Measurements from ENCODE around the gene PPP1R15B. TPM values are rescaled to one million over a fixed set of nuclear protein-coding genes. Genes with fewer than 3 reads are reported as not detected.

Gene PPP1R15B
- total RNA-seq, 2 donors from 2014 or later, result 54.6 to 138 TPM

GRCh38 chr1:204396015-204396583, 15.5 kb downstream of the PPP1R15B start:
- Mint-ChIP-seq H3K27ac (no peak overlapping the region), H3K36me3 (peaks cover 0 to 16% of the 10 kb centered on the region in 2 donors)
- no peak for ATAC-seq

GRCh38 chr1:204391629-204392028, 20.0 kb downstream of the PPP1R15B start:
- Mint-ChIP-seq H3K27ac (no peak overlapping the region), H3K9me3 (no peaks in the 10 kb centered on the region), H3K36me3 (peaks cover 0 to 11% of the 10 kb centered on the region in 2 donors)
- DNase-seq (ENCODE audit: low spot score in 2 of 2), result no peak
- ATAC-seq, result no peak

More at GRCh38 chr1:204396015-204396583, 15.5 kb downstream of the PPP1R15B start:
- H3K9me3 Mint-ChIP-seq, result no peaks in the 10 kb centered on the region
- DNase-seq (ENCODE audit: low spot score in 2 of 2), result no peak

- ATAC-seq, result no peak
- no peaks in the 10 kb centered on the region for H3K9me3 Mint-ChIP-seq
- no peak overlapping the region for H3K27ac Mint-ChIP-seq
- DNase-seq (ENCODE audit: low spot score in 2 of 2), result no peak
- H3K36me3 Mint-ChIP-seq, result peaks cover 0 to 8% of the 10 kb centered on the region in 2 donors
Observed at GRCh38 chr1:204390751-204391466, 20.7 kb downstream of the PPP1R15B start.

GRCh38 chr1:204385727-204386126, 25.9 kb downstream of the PPP1R15B start:
- DNase-seq (ENCODE audit: low spot score in 2 of 2) (no peak), ATAC-seq (no peak)
- no peaks in the 10 kb centered on the region for H3K36me3 Mint-ChIP-seq
- H3K27ac Mint-ChIP-seq, result no peak overlapping the region
- H3K9me3 Mint-ChIP-seq, result no peaks in the 10 kb centered on the region

GRCh38 chr1:204384636-204385352, 26.8 kb downstream of the PPP1R15B start:
- ATAC-seq (no peak), DNase-seq (ENCODE audit: low spot score in 2 of 2) (no peak)
- Mint-ChIP-seq H3K9me3 (no peaks in the 10 kb centered on the region), H3K36me3 (no peaks in the 10 kb centered on the region), H3K27ac (no peak overlapping the region)

- ATAC-seq, result no peak
- Mint-ChIP-seq H3K9me3 (no peaks in the 10 kb centered on the region), H3K36me3 (no peaks in the 10 kb centered on the region), H3K27ac (no peak overlapping the region)
- no peak for DNase-seq (ENCODE audit: low spot score in 2 of 2)
Observed at GRCh38 chr1:204383163-204383904, 28.3 kb downstream of the PPP1R15B start.

- H3K27ac Mint-ChIP-seq, result no peak overlapping the region
- no peak for ATAC-seq
- no peaks in the 10 kb centered on the region for H3K36me3 Mint-ChIP-seq
- no peaks in the 10 kb centered on the region for H3K9me3 Mint-ChIP-seq
- no peak for DNase-seq (ENCODE audit: low spot score in 2 of 2)
Observed at GRCh38 chr1:204382714-204383083, 28.9 kb downstream of the PPP1R15B start.

GRCh38 chr1:204380293-204380831, 31.3 kb downstream of the PPP1R15B start:
- Mint-ChIP-seq H3K27ac (no peak overlapping the region), H3K36me3 (no peaks in the 10 kb centered on the region), H3K9me3 (no peaks in the 10 kb centered on the region)
- ATAC-seq (no peak), DNase-seq (ENCODE audit: low spot score in 2 of 2) (no peak)

- Mint-ChIP-seq H3K27ac (peak overlapping the region in 1 of 2 donors; percentile 66), H3K9me3 (no peaks in the 10 kb centered on the region), H3K36me3 (no peaks in the 10 kb centered on the region)
- ATAC-seq (peak; percentile 66 to 76), DNase-seq (ENCODE audit: low spot score in 2 of 2) (peak in 1 of 2 donors; percentile 57)
Observed at GRCh38 chr1:204377800-204378668, 33.6 kb downstream of the PPP1R15B start.

- no peak for ATAC-seq
- DNase-seq (ENCODE audit: low spot score in 2 of 2), result no peak
- H3K9me3 Mint-ChIP-seq, result no peaks in the 10 kb centered on the region
- no peaks in the 10 kb centered on the region for H3K36me3 Mint-ChIP-seq
- peak overlapping the region in 1 of 2 donors; percentile 60 for H3K27ac Mint-ChIP-seq
Observed at GRCh38 chr1:204376919-204377799, 34.5 kb downstream of the PPP1R15B start.

- no peak for ATAC-seq
Observed at GRCh38 chr1:204376465-204376864, 35.2 kb downstream of the PPP1R15B start.

GRCh38 chr1:204373911-204374310, 37.7 kb downstream of the PPP1R15B start:
- Mint-ChIP-seq H3K36me3 (no peaks in the 10 kb centered on the region), H3K27ac (no peak overlapping the region), H3K9me3 (no peaks in the 10 kb centered on the region)
- ATAC-seq (no peak), DNase-seq (ENCODE audit: low spot score in 2 of 2) (no peak)

More at GRCh38 chr1:204376465-204376864, 35.2 kb downstream of the PPP1R15B start:
- no peak for DNase-seq (ENCODE audit: low spot score in 2 of 2)
- no peak overlapping the region for H3K27ac Mint-ChIP-seq
- no peaks in the 10 kb centered on the region for H3K9me3 Mint-ChIP-seq
- no peaks in the 10 kb centered on the region for H3K36me3 Mint-ChIP-seq

- Mint-ChIP-seq H3K36me3 (no peaks in the 10 kb centered on the region), H3K27ac (no peak overlapping the region), H3K9me3 (no peaks in the 10 kb centered on the region)
- ATAC-seq, result no peak
- DNase-seq (ENCODE audit: low spot score in 2 of 2), result no peak
Observed at GRCh38 chr1:204370176-204370575, 41.4 kb downstream of the PPP1R15B start.

GRCh38 chr1:204368996-204369726, 42.5 kb downstream of the PPP1R15B start:
- no peak for DNase-seq (ENCODE audit: low spot score in 2 of 2)
- H3K36me3 Mint-ChIP-seq, result no peaks in the 10 kb centered on the region
- no peak overlapping the region for H3K27ac Mint-ChIP-seq
- ATAC-seq, result no peak
- no peaks in the 10 kb centered on the region for H3K9me3 Mint-ChIP-seq

All from activated naive CD4-positive, alpha-beta T cell treated with anti-CD3 and anti-CD28 coated beads, Interleukin-2, amount 50 U/mL, for 72 hours (primary cell).